Right lobe of liver (tissue), 6 donors: Measurements from ENCODE around the gene CEMIP2. TPM values are rescaled to one million over a fixed set of nuclear protein-coding genes. Genes with fewer than 3 reads are reported as not detected.

Source experiments
- ATAC-seq, 4 donors: fragments of 200-7000 bp; cut with Tn5 transposase; one replicate each; pipeline ENCODE4 v1.9.1; 2020; ENCODE audit warnings: mild to moderate bottlenecking in 4 of 4, moderate library complexity in 4 of 4
- DNase-seq, 3 donors: peaks; one replicate each; pipeline ENCODE4 v3.0.0-alpha.2; 2020
- H3K27ac ChIP-seq, 3 donors: fragments of 200-600 bp; one replicate each; pipeline ENCODE4 v1.8.0; 2022
- H3K27me3 ChIP-seq, 2 donors: fragments of 200-600 bp; one replicate each; pipeline ENCODE4 v1.8.0; 2022
- H3K36me3 ChIP-seq, 4 donors: fragments of 200-600 bp; sonication (generic) in 1 of 4; one replicate each; pipeline versions ENCODE4 v1.5.1 to v1.8.0; 2017 to 2022; ENCODE audit warnings: control low read depth in 1 of 4
- H3K4me1 ChIP-seq, 4 donors: fragments of 200-600 bp; sonication (generic) in 1 of 4; one replicate each; pipeline versions ENCODE4 v1.5.1 to v1.8.0; 2017 to 2022; ENCODE audit warnings: control low read depth in 1 of 4
- H3K4me3 ChIP-seq, 3 donors: fragments of 200-600 bp; one replicate each; pipeline ENCODE4 v1.8.0; 2022
- H3K9me3 ChIP-seq, 4 donors: fragments of 200-600 bp; sonication (generic) in 1 of 4; one replicate each; pipeline versions ENCODE4 v1.5.1 to v1.8.0; 2017 to 2022; ENCODE audit warnings: control low read depth in 1 of 4
- CTCF ChIP-seq, 4 donors: fragments of 200-600 bp in 3 of 4; fragments of 450-650 bp in 1 of 4; IDR thresholded peaks; one replicate each; pipeline versions ENCODE4 v1.5.1 to v1.8.0; 2016 to 2022; ENCODE audit warnings: antibody characterized with exemption in 4 of 4, mild to moderate bottlenecking in 2 of 4
- POLR2A ChIP-seq: fragments of 450-650 bp; IDR thresholded peaks from one replicate; pipeline ENCODE4 v1.6.1; 2017; ENCODE audit warnings: antibody characterized with exemption, mild to moderate bottlenecking
- WGBS: methylation state at CpG from one replicate; pipeline ENCODE4 v1.1.6; 2018; ENCODE audit warnings: low coverage, low lambda C conversion rate; ENCODE audit not compliant: insufficient coverage; ENCODE audit errors: missing lambda C conversion rate; 5-methylcytosine and 5-hydroxymethylcytosine counted together
- intact Hi-C, 2 donors: fragments of 100-400 bp; cut with DNase I; formaldehyde crosslinking; loops; one replicate each; pipeline versions ENCODE4 v1.11.2 to v1.14.1; 2022
- total RNA-seq, 6 experiments: library from RNA; depleted of rRNA in 2 of 6; stranded (reverse); fragments of >200 nt in 2 of 6; fragmentation: NEBNext Ultra II Directional in 3 of 6; extraction: Animal tissue kit (Norgen Biotek cat#: 25700) in 3 of 6; gene quantifications; one replicate each; pipeline versions ENCODE4 v1.1.0 to v1.2.4, GENCODE V29; 2016 to 2023
- donor health status: DM: no; HTN: yes; CAD: no.
- donor health status: DM: no; HTN: no; CAD: no.
- donor health status: DM: no; HTN: no; CAD: no.
- donor health status: DM: no; HTN: yes; CAD: no.
- donor health status: DM: no; HTN: yes; CAD: no.

CEMIP2 gene
- total RNA-seq, 6 experiments from 2014 or later = 40.9 to 92.8 (median 56.5) TPM

GRCh38 chr9:71781391-71781790 lies 13.1 kb upstream of the CEMIP2 start:
- DNase-seq = no peak
- no peak for ATAC-seq
- TF ChIP-seq POLR2A (no peak), CTCF (IDR thresholded peaks at IDR 0.05) (no peak)
- Histone ChIP-seq H3K27ac (no peak overlapping the region), H3K4me3 (no peak overlapping the region), H3K4me1 (no peaks in the 10 kb centered on the region), H3K36me3 (no peaks in the 10 kb centered on the region), H3K27me3 (no peaks in the 10 kb centered on the region), H3K9me3 (no peaks in the 10 kb centered on the region)
- intact Hi-C loops = no loop called here

GRCh38 chr9:71780953-71781352 lies 12.6 kb upstream of the CEMIP2 start:
- TF ChIP-seq CTCF (IDR thresholded peaks at IDR 0.05) (no peak), POLR2A (no peak)
- Histone ChIP-seq H3K4me1 (no peaks in the 10 kb centered on the region), H3K27ac (no peak overlapping the region), H3K9me3 (no peaks in the 10 kb centered on the region), H3K27me3 (no peaks in the 10 kb centered on the region), H3K4me3 (no peak overlapping the region), H3K36me3 (no peaks in the 10 kb centered on the region)
- intact Hi-C loops = no loop called here
- 56% methylated on average over 3 of the region's 3 CpGs for WGBS
- ATAC-seq (no peak), DNase-seq (no peak)

- Histone ChIP-seq H3K4me1 (no peaks in the 10 kb centered on the region), H3K4me3 (no peak overlapping the region), H3K27ac (no peak overlapping the region), H3K9me3 (no peaks in the 10 kb centered on the region), H3K36me3 (no peaks in the 10 kb centered on the region), H3K27me3 (no peaks in the 10 kb centered on the region)
- ATAC-seq (peak in 3 of 4 donors; percentile 57 to 71 (median 69)), DNase-seq (no peak)
- TF ChIP-seq CTCF (IDR thresholded peaks at IDR 0.05) = no peak
- TF ChIP-seq POLR2A = no peak
- WGBS = 33% methylated on average over 5 of the region's 5 CpGs
- intact Hi-C loops = no loop called here
Measured at GRCh38 chr9:71778085-71778484, 9.8 kb upstream of the CEMIP2 start.

GRCh38 chr9:71774920-71775319 lies 6.6 kb upstream of the CEMIP2 start:
- 58% methylated on average over 3 of the region's 3 CpGs for WGBS
- H3K4me1 ChIP-seq = peaks cover 0 to under 1% (median 0%) of the 10 kb centered on the region in 4 donors
- intact Hi-C loops = no loop called here

More at GRCh38 chr9:71774920-71775319, 6.6 kb upstream of the CEMIP2 start:
- Histone ChIP-seq H3K4me3 (no peak overlapping the region), H3K27ac (no peak overlapping the region), H3K9me3 (no peaks in the 10 kb centered on the region), H3K36me3 (no peaks in the 10 kb centered on the region), H3K27me3 (no peaks in the 10 kb centered on the region)
- no peak for ATAC-seq
- DNase-seq = no peak
- no peak for TF ChIP-seq POLR2A
- TF ChIP-seq CTCF (IDR thresholded peaks at IDR 0.05) = no peak
